ENCODE data around the gene GTPBP2. TPM values are rescaled to one million over a fixed set of nuclear protein-coding genes. Genes with fewer than 3 reads are reported as not detected.

The GTPBP2 gene
- total RNA-seq, 1 donor from 2014 or later: 176 TPM

GRCh38 chr6:43572015-43572414, 57.0 kb downstream of the GTPBP2 start:
- Histone ChIP-seq H3K4me3 (ENCODE audit: low read depth, low read length) (no peak overlapping the region), H3K36me3 (ENCODE audit: control insufficient read depth, insufficient read depth, low read length) (peaks cover 9% of the 10 kb centered on the region), H3K27me3 (ENCODE audit: control insufficient read depth, insufficient read depth, low read length) (no peaks in the 10 kb centered on the region)
- no peak for TF ChIP-seq CTCF (IDR thresholded peaks at IDR 0.05; ENCODE audit: insufficient read depth, low read length, severe bottlenecking)
- DNase-seq (ENCODE audit: low read depth) (no peak), FAIRE-seq (no peak)

GRCh38 chr6:43570876-43571441, 58.1 kb downstream of the GTPBP2 start:
- DNase-seq (ENCODE audit: low read depth) (peak; percentile 83), FAIRE-seq (no peak)
- H3K27me3 ChIP-seq (ENCODE audit: control insufficient read depth, insufficient read depth, low read length): no peaks in the 10 kb centered on the region
- no peak overlapping the region for H3K4me3 ChIP-seq (ENCODE audit: low read depth, low read length)
- no peak for TF ChIP-seq CTCF (IDR thresholded peaks at IDR 0.05; ENCODE audit: insufficient read depth, low read length, severe bottlenecking)
- peaks cover 10% of the 10 kb centered on the region for H3K36me3 ChIP-seq (ENCODE audit: control insufficient read depth, insufficient read depth, low read length)

Other genes with a start within 250 kb of the GTPBP2 start
- 9.7 and 11.0 TPM in 2 replicates for gene ABCC10, start 201.7 kb downstream of the GTPBP2 start, total RNA-seq
- 4.1 and 8.2 TPM in 2 replicates for gene DLK2, start 173.7 kb downstream of the GTPBP2 start, total RNA-seq
- 6.1 and 6.6 TPM in 2 replicates for gene TJAP1, start 151.7 kb downstream of the GTPBP2 start, total RNA-seq
- gene LRRC73, start 118.9 kb downstream of the GTPBP2 start, total RNA-seq: 0.13 and 0.26 TPM in 2 replicates
- 62.3 and 83.2 TPM in 2 replicates for gene YIPF3, start 112.3 kb downstream of the GTPBP2 start, total RNA-seq
- gene POLR1C, start 112.2 kb downstream of the GTPBP2 start, total RNA-seq: 25.5 and 38.2 TPM in 2 replicates
- 35.8 and 43.1 TPM in 2 replicates for gene XPO5, start 53.2 kb downstream of the GTPBP2 start, total RNA-seq
- 17.4 and 24.3 TPM in 2 replicates for gene POLH, start 53.1 kb downstream of the GTPBP2 start, total RNA-seq
- gene MAD2L1BP, start 6.6 kb upstream of the GTPBP2 start, total RNA-seq: 21.5 and 27.9 TPM in 2 replicates
- gene RSPH9, start 15.8 kb upstream of the GTPBP2 start, total RNA-seq: under 0.01 and 0.13 TPM in 2 replicates
- gene MRPS18A, start 58.5 kb upstream of the GTPBP2 start, total RNA-seq: 79.5 and 94.3 TPM in 2 replicates
- gene VEGFA, start 140.9 kb upstream of the GTPBP2 start, total RNA-seq: 391 and 496 TPM in 2 replicates